Liver (tissue), 3 donors: ENCODE data around the gene ZNF296.

Experiments used
- JUND ChIP-seq, 2 donors: IDR thresholded peaks; 2 replicates each; pipeline ENCODE4 v1.6.1; 2016; ENCODE audit warnings: antibody characterized with exemption in 2 of 2
- RAD21 ChIP-seq, 2 donors: IDR thresholded peaks; 2 replicates each; pipeline ENCODE4 v1.6.1; 2016; ENCODE audit warnings: antibody characterized with exemption in 2 of 2, mild to moderate bottlenecking in 2 of 2
- RXRA ChIP-seq, 2 donors: IDR thresholded peaks; 2 replicates each; pipeline ENCODE4 v1.6.1; 2017 to 2018; ENCODE audit warnings: antibody characterized with exemption in 2 of 2, mild to moderate bottlenecking in 1 of 2
- SP1 ChIP-seq: IDR thresholded peaks from 2 replicates; pipeline ENCODE4 v1.6.1; 2018; ENCODE audit warnings: antibody characterized with exemption, mild to moderate bottlenecking
- TAF1 ChIP-seq: conservative IDR thresholded peaks from 2 replicates; pipeline ENCODE4 v1.6.1; 2016; ENCODE audit warnings: antibody characterized with exemption, mild to moderate bottlenecking
- TF ChIP-seq, protein P1 (sequence below): IDR thresholded peaks from 2 replicates; pipeline ENCODE4 v1.6.1; 2016; ENCODE audit warnings: antibody characterized with exemption
- TF ChIP-seq, protein P2 (sequence below): fragments of 150-350 bp; IDR thresholded peaks from 2 replicates; pipeline ENCODE4 v1.5.1; 2017; ENCODE audit warnings: improper control_type of control experiment, low read depth, low read length; ENCODE audit not compliant: missing input control
- TF ChIP-seq, protein P3 (sequence below): IDR thresholded peaks from 2 replicates; pipeline ENCODE4 v1.6.1; 2016; ENCODE audit warnings: antibody characterized with exemption, mild to moderate bottlenecking
- TF ChIP-seq, protein P4 (sequence below): IDR thresholded peaks from 2 replicates; pipeline ENCODE4 v1.6.1; 2016; ENCODE audit warnings: antibody characterized with exemption
- TF ChIP-seq, protein P5 (sequence below): IDR thresholded peaks from 2 replicates; pipeline ENCODE4 v1.6.1; 2016; ENCODE audit warnings: antibody characterized with exemption
- donor health status: healthy.
- donor health status: healthy.

DNA sequence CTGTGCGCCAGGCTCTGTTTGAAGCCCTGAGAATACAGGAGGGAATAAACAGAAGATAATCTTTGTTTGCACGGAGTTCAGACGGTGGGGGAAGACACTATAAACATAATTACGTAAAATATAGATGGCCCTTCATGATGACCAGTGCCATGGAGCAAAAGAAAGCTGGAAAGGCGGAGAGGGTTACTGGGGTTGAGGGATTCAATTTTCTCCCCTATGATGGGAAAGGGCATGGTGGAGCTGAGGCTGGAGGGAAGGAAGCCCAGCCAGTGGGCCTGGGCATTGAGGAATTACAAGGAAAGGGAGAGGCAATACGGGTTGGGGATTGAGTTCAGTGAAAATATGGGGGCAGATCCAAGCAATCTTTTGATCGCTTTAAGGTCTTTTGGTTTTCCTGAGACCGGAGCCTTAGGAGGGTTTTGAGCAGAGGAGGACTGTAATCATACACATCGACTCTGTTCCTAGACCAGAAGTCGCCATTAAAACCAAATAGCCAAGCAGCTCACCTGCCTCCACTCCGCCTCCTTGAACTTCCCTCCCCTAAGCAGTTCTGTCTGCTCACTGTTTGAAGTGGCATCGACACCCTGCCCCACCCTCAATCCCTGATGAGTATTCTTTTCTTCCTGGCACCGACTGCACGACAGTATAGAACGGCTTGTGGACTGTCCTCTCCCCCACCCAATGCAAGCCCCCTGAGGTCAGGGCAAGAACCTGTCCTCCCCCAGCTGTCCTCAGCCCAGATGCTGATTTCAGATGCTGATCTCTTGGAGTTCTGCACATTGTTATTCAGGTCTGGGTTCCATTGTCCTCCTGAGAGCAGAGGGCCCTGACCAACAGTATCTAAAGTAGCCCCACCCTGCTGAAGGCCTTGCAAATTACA, 813 bp upstream of the ZNF296 start:
- TF ChIP-seq, protein P1, sequence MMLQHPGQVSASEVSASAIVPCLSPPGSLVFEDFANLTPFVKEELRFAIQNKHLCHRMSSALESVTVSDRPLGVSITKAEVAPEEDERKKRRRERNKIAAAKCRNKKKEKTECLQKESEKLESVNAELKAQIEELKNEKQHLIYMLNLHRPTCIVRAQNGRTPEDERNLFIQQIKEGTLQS = no peak
- TF ChIP-seq, protein P2, sequence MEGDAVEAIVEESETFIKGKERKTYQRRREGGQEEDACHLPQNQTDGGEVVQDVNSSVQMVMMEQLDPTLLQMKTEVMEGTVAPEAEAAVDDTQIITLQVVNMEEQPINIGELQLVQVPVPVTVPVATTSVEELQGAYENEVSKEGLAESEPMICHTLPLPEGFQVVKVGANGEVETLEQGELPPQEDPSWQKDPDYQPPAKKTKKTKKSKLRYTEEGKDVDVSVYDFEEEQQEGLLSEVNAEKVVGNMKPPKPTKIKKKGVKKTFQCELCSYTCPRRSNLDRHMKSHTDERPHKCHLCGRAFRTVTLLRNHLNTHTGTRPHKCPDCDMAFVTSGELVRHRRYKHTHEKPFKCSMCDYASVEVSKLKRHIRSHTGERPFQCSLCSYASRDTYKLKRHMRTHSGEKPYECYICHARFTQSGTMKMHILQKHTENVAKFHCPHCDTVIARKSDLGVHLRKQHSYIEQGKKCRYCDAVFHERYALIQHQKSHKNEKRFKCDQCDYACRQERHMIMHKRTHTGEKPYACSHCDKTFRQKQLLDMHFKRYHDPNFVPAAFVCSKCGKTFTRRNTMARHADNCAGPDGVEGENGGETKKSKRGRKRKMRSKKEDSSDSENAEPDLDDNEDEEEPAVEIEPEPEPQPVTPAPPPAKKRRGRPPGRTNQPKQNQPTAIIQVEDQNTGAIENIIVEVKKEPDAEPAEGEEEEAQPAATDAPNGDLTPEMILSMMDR = no peak
- TF ChIP-seq RXRA (IDR thresholded peaks at IDR 0.05) = no peak
- no peak for TF ChIP-seq TAF1
- no peak for TF ChIP-seq SP1
- TF ChIP-seq, protein P3, sequence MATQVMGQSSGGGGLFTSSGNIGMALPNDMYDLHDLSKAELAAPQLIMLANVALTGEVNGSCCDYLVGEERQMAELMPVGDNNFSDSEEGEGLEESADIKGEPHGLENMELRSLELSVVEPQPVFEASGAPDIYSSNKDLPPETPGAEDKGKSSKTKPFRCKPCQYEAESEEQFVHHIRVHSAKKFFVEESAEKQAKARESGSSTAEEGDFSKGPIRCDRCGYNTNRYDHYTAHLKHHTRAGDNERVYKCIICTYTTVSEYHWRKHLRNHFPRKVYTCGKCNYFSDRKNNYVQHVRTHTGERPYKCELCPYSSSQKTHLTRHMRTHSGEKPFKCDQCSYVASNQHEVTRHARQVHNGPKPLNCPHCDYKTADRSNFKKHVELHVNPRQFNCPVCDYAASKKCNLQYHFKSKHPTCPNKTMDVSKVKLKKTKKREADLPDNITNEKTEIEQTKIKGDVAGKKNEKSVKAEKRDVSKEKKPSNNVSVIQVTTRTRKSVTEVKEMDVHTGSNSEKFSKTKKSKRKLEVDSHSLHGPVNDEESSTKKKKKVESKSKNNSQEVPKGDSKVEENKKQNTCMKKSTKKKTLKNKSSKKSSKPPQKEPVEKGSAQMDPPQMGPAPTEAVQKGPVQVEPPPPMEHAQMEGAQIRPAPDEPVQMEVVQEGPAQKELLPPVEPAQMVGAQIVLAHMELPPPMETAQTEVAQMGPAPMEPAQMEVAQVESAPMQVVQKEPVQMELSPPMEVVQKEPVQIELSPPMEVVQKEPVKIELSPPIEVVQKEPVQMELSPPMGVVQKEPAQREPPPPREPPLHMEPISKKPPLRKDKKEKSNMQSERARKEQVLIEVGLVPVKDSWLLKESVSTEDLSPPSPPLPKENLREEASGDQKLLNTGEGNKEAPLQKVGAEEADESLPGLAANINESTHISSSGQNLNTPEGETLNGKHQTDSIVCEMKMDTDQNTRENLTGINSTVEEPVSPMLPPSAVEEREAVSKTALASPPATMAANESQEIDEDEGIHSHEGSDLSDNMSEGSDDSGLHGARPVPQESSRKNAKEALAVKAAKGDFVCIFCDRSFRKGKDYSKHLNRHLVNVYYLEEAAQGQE = no peak
- TF ChIP-seq, protein P4, sequence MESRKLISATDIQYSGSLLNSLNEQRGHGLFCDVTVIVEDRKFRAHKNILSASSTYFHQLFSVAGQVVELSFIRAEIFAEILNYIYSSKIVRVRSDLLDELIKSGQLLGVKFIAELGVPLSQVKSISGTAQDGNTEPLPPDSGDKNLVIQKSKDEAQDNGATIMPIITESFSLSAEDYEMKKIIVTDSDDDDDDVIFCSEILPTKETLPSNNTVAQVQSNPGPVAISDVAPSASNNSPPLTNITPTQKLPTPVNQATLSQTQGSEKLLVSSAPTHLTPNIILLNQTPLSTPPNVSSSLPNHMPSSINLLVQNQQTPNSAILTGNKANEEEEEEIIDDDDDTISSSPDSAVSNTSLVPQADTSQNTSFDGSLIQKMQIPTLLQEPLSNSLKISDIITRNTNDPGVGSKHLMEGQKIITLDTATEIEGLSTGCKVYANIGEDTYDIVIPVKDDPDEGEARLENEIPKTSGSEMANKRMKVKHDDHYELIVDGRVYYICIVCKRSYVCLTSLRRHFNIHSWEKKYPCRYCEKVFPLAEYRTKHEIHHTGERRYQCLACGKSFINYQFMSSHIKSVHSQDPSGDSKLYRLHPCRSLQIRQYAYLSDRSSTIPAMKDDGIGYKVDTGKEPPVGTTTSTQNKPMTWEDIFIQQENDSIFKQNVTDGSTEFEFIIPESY = no peak
- TF ChIP-seq JUND (IDR thresholded peaks at IDR 0.05) = no peak
- TF ChIP-seq, protein P5, sequence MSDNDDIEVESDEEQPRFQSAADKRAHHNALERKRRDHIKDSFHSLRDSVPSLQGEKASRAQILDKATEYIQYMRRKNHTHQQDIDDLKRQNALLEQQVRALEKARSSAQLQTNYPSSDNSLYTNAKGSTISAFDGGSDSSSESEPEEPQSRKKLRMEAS = no peak
- no peak for TF ChIP-seq RAD21 (IDR thresholded peaks at IDR 0.05)
